Keratinocyte (primary cell): ENCODE measurements around the gene CD1D. TPM values are rescaled to one million over a fixed set of nuclear protein-coding genes. Genes with fewer than 3 reads are reported as not detected.
A peak's percentile ranks its signal among the peaks of the same experiment; 100 is the strongest.

Experiments
- DNase-seq: peaks from one replicate; pipeline ENCODE4 v3.0.0-alpha.2; 2011; ENCODE audit warnings: low read depth, missing footprints, low spot score
- FAIRE-seq: peaks from 2 replicates; lab custom pipeline; 2011; peaks lifted over from hg19 to GRCh38; lab: Jason Lieb, UNC
- H2AFZ ChIP-seq: 2 replicates; pipeline ENCODE4 v1.6.0; 2012; ENCODE audit warnings: low read length, control low read depth, inconsistent platforms; ENCODE audit not compliant: control insufficient read depth
- H3K27ac ChIP-seq: 2 replicates; pipeline ENCODE4 v1.5.1; 2011; ENCODE audit warnings: low read length; ENCODE audit not compliant: control insufficient read depth, insufficient read depth
- H3K27me3 ChIP-seq: 3 replicates; pipeline ENCODE4 v1.6.0; 2011; ENCODE audit warnings: low read length; ENCODE audit not compliant: control insufficient read depth, insufficient read depth; ENCODE audit errors: extremely low read depth
- H3K36me3 ChIP-seq, 2 experiments: 2 replicates in 1 of 2; 3 replicates in 1 of 2; pipeline ENCODE4 v1.5.1; 2011; ENCODE audit warnings: low read length in 2 of 2, mild to moderate bottlenecking in 1 of 2; ENCODE audit not compliant: control insufficient read depth in 2 of 2, insufficient read depth in 2 of 2; ENCODE audit errors: extremely low read depth in 1 of 2
- H3K4me1 ChIP-seq: 3 replicates; pipeline ENCODE4 v1.5.1; 2011; ENCODE audit warnings: low read length; ENCODE audit not compliant: control insufficient read depth, insufficient read depth; ENCODE audit errors: extremely low read depth
- H3K4me2 ChIP-seq: 3 replicates; pipeline ENCODE4 v1.6.0; 2011; ENCODE audit warnings: low read depth, low read length; ENCODE audit not compliant: control insufficient read depth, insufficient read depth; ENCODE audit errors: extremely low read depth
- H3K4me3 ChIP-seq, 3 experiments: fragments of 200-600 bp in 1 of 3; sonication (generic) in 1 of 3; 2 replicates in 2 of 3; 3 replicates in 1 of 3; pipeline ENCODE4 v1.5.1; 2011 to 2016; ENCODE audit warnings: low read length in 3 of 3, mild to moderate bottlenecking in 3 of 3, control low read depth in 2 of 3, inconsistent platforms in 1 of 3, low read depth in 1 of 3, mixed read lengths in 1 of 3, mixed run types in 1 of 3, moderate library complexity in 1 of 3; ENCODE audit not compliant: control insufficient read depth in 2 of 3, insufficient read depth in 2 of 3; ENCODE audit errors: extremely low read depth in 1 of 3
- H3K79me2 ChIP-seq: 2 replicates; pipeline ENCODE4 v1.6.0; 2012; ENCODE audit warnings: low read length; ENCODE audit not compliant: control insufficient read depth, insufficient read depth
- H3K9ac ChIP-seq: 3 replicates; pipeline ENCODE4 v1.6.0; 2011; ENCODE audit warnings: low read length; ENCODE audit not compliant: control insufficient read depth, insufficient read depth; ENCODE audit errors: extremely low read depth
- H3K9me1 ChIP-seq: 3 replicates; pipeline ENCODE4 v1.6.0; 2011; ENCODE audit warnings: low read length; ENCODE audit not compliant: control insufficient read depth, insufficient read depth; ENCODE audit errors: extremely low read depth
- H3K9me3 ChIP-seq: 2 replicates; pipeline ENCODE4 v1.5.1; 2012; ENCODE audit warnings: low read depth, low read length; ENCODE audit not compliant: control insufficient read depth
- H4K20me1 ChIP-seq: 3 replicates; pipeline ENCODE4 v1.6.0; 2011; ENCODE audit warnings: low read length; ENCODE audit not compliant: control insufficient read depth, insufficient read depth; ENCODE audit errors: extremely low read depth
- EZH2 ChIP-seq: IDR thresholded peaks from one replicate; pipeline ENCODE4 v1.6.1; 2012; ENCODE audit warnings: inconsistent platforms, mild to moderate bottlenecking, low read length, moderate library complexity
- dilution Hi-C: fragments of 300-500 bp; cut with MboI; formaldehyde crosslinking; loops from one replicate; pipeline ENCODE4 v1.7.0; 2020; ENCODE audit warnings: low sequenced_read_pairs; ENCODE audit not compliant: extremely low pct_ligation_motif_present
- polyA minus RNA-seq, 3 experiments: library from RNA; depleted of rRNA, polyadenylated mRNA; stranded (reverse); fragments of >200 nt; gene quantifications; 1 replicate in 1 of 3; 2 replicates in 1 of 3; 3 replicates in 1 of 3; pipeline ENCODE4 v1.2.3, GENCODE V29; 2011
- polyA plus RNA-seq, 5 experiments: library from polyadenylated mRNA; depleted of rRNA in 3 of 5; stranded (reverse) in 3 of 5; stranded (forward) in 1 of 5; unstranded in 1 of 5; fragments of >200 nt; gene quantifications; 1 replicate in 1 of 5; 2 replicates in 3 of 5; 3 replicates in 1 of 5; pipeline versions ENCODE4 v1.2.1 to v1.2.3, GENCODE V29; 2011 to 2012; ENCODE audit warnings: missing spikeins in 2 of 5, low read depth in 1 of 5, low replicate concordance in 1 of 5
- TF ChIP-seq, protein P1 (sequence below), 3 experiments: IDR thresholded peaks in 1 of 3; conservative IDR thresholded peaks in 1 of 3; optimal IDR thresholded peaks in 1 of 3; 2 replicates in 2 of 3; 3 replicates in 1 of 3; pipeline versions ENCODE3 to v1.5.1; 2011; ENCODE audit warnings: low read length in 3 of 3, mild to moderate bottlenecking in 3 of 3, moderate library complexity in 2 of 3, control low read depth in 1 of 3, inconsistent platforms in 1 of 3; ENCODE audit not compliant: insufficient read depth in 2 of 3; ENCODE audit errors: extremely low read depth in 1 of 3

Gene CD1D
- polyA plus RNA-seq: 2.5 to 3.0 TPM (median 2.8 TPM) in 3 replicates
- 0.72 TPM for polyA plus RNA-seq (2011; ENCODE audit: low read depth)
- polyA plus RNA-seq (2011; cell fraction: cytosol; rRNA removed): 1.2 and 1.4 TPM in 2 replicates
- polyA plus RNA-seq (2011; cell fraction: nucleus; rRNA removed): 5.2 TPM in 2 replicates
- polyA plus RNA-seq (2012; ENCODE audit: low replicate concordance): 0.90 and 3.0 TPM in 2 replicates
- 0.69 to 2.4 TPM (median 1.7 TPM) in 3 replicates for polyA minus RNA-seq
- 2.9 TPM for polyA minus RNA-seq (2011; cell fraction: cytosol; rRNA and poly(A)+ RNA removed)
- 3.3 and 4.1 TPM in 2 replicates for polyA minus RNA-seq (2011; cell fraction: nucleus; rRNA and poly(A)+ RNA removed)

DNA sequence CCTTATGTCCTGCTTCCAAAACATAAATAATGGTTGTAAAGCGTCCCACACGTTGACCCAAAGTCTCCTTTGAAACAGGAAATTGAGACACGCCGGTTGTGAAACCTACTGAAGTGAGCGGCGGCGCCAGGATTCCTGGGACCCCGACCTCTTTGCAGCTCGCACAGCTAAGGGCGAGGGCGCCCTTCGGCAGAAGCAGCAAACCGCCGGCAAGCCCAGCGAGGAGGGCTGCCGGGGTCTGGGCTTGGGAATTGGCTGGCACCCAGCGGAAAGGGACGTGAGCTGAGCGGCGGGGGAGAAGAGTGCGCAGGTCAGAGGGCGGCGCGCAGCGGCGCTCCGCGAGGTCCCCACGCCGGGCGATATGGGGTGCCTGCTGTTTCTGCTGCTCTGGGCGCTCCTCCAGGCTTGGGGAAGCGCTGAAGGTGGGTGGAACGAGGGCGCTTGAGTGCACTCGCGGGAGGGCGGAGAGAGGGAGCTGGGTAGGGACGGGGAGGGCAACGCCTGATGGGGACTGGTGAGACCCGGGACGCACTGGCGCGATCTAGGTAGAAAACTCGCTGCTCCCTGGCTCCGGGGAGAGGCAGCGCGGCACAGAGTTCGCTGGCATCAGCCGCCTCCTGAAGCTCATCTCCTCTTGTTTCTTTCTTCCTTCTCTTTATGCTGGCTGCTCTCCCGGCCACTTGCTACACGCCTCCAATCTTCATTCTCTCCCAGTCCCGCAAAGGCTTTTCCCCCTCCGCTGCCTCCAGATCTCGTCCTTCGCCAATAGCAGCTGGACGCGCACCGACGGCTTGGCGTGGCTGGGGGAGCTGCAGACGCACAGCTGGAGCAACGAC is at the start of gene CD1D:
Gene CD1D, plus strand, starts transcription at position 155 of the 836 bp plus-strand sequence. Its CDS starts 207 bp downstream, at position 362.
- Histone ChIP-seq H3K36me3 (no peaks in the 10 kb centered on the region), H4K20me1 (no peaks in the 10 kb centered on the region), H2AFZ (peak within 1 kb of the TSS; percentile 96), H3K9me1 (no peaks in the 10 kb centered on the region), H3K27me3 (no peaks in the 10 kb centered on the region), H3K4me1 (peaks cover 19% of the 10 kb centered on the region), H3K79me2 (no peaks in the 10 kb centered on the region), H3K27ac (no peak within 1 kb of the TSS), H3K4me2 (peak within 1 kb of the TSS; percentile 83), H3K9ac (peak within 1 kb of the TSS; percentile 61), H3K9me3 (no peaks in the 10 kb centered on the region), H3K4me3 (peak within 1 kb of the TSS; percentile 48 to 79 (median 66))
- dilution Hi-C loops: no loop called here
- no peak for FAIRE-seq
- TF ChIP-seq, protein P1, sequence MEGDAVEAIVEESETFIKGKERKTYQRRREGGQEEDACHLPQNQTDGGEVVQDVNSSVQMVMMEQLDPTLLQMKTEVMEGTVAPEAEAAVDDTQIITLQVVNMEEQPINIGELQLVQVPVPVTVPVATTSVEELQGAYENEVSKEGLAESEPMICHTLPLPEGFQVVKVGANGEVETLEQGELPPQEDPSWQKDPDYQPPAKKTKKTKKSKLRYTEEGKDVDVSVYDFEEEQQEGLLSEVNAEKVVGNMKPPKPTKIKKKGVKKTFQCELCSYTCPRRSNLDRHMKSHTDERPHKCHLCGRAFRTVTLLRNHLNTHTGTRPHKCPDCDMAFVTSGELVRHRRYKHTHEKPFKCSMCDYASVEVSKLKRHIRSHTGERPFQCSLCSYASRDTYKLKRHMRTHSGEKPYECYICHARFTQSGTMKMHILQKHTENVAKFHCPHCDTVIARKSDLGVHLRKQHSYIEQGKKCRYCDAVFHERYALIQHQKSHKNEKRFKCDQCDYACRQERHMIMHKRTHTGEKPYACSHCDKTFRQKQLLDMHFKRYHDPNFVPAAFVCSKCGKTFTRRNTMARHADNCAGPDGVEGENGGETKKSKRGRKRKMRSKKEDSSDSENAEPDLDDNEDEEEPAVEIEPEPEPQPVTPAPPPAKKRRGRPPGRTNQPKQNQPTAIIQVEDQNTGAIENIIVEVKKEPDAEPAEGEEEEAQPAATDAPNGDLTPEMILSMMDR (optimal IDR thresholded peaks at IDR 0.05 in 1 of 3, IDR thresholded peaks at IDR 0.05 in 1 of 3, conservative IDR thresholded peaks at IDR 0.05 in 1 of 3; ENCODE audit: extremely low read depth in 1 of 3, insufficient read depth in 2 of 3, low read length in 3 of 3): no peak
- no peak for TF ChIP-seq EZH2
- no peak for DNase-seq

DNA sequence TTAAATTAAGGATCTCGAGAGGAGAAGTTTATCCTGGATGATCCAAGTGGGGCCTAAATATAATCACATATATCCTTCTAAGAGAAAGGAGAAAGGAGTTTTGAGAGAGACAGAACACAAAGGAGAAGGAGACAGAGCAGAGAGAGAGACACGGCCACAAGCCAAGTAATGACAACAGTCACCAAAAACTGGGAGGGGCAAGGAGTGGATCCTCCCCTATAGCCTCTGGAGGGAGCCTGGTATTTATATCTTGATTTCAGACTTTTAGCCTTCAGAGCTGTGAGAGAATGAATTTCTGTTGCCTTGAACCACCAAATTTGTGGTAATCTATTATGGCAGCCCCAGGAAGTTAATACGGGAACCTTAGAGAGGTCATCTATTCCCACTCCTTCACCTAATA is 49.5 kb upstream of the CD1D start:
- TF ChIP-seq, protein P1 (optimal IDR thresholded peaks at IDR 0.05 in 1 of 3, IDR thresholded peaks at IDR 0.05 in 1 of 3, conservative IDR thresholded peaks at IDR 0.05 in 1 of 3; ENCODE audit: extremely low read depth in 1 of 3, insufficient read depth in 2 of 3, low read length in 3 of 3): no peak
- TF ChIP-seq EZH2: no peak
- Histone ChIP-seq H3K4me3 (no peak overlapping the region), H2AFZ (no peak overlapping the region), H3K9me3 (no peaks in the 10 kb centered on the region), H3K9me1 (no peaks in the 10 kb centered on the region), H3K4me1 (no peaks in the 10 kb centered on the region), H3K27me3 (no peaks in the 10 kb centered on the region), H3K79me2 (no peaks in the 10 kb centered on the region), H3K9ac (no peak overlapping the region), H3K36me3 (no peaks in the 10 kb centered on the region), H3K4me2 (no peak overlapping the region), H4K20me1 (no peaks in the 10 kb centered on the region), H3K27ac (no peak overlapping the region)
- no peak for DNase-seq
- dilution Hi-C loops: no loop called here
- FAIRE-seq: no peak
